Endothelial cell of umbilical vein (primary cell): ENCODE results near the gene GYS2. TPM values are rescaled to one million over a fixed set of nuclear protein-coding genes. Genes with fewer than 3 reads are reported as not detected.

Experiments used
- BruUV-seq: library from RNA; stranded (reverse); fragments of 400-500 nt; replicated peaks from 2 replicates; lab custom pipeline; 2021; lab: Mats Ljungman, UMichigan
- CTCF ChIA-PET: fragments of 300-600, 350-600 bp; sonication (Branson Sonifier 250); formaldehyde crosslinking; loops from one replicate; lab custom pipeline; 2021; ENCODE audit warnings: antibody characterized with exemption, inconsistent platforms; lab: Charles Lee
- POLR2A ChIA-PET: fragments of 300-600, 350-600 bp; sonication (Branson Sonifier 250); formaldehyde crosslinking; loops from one replicate; lab custom pipeline; 2021; ENCODE audit warnings: antibody characterized with exemption, inconsistent platforms; lab: Charles Lee
- DNase-seq: peaks from one replicate; pipeline ENCODE4 v3.0.0-alpha.2; 2011; ENCODE audit warnings: low read depth, low spot score
- FAIRE-seq: peaks from 2 replicates; lab custom pipeline; 2011; peaks lifted over from hg19 to GRCh38; lab: Jason Lieb, UNC
- H2AFZ ChIP-seq: 2 replicates; pipeline ENCODE4 v1.6.0; 2012; ENCODE audit warnings: low read depth, low read length, control low read depth, inconsistent platforms
- H3K27ac ChIP-seq: 2 replicates; pipeline ENCODE4 v1.5.1; 2011; ENCODE audit warnings: low read depth, mild to moderate bottlenecking, control low read depth, low read length, moderate library complexity; ENCODE audit not compliant: insufficient read depth
- H3K27me3 ChIP-seq, 2 experiments: 2 replicates each; pipeline versions ENCODE4 v1.6.0 to v1.6.1; 2011; ENCODE audit warnings: low read length in 2 of 2, mixed read lengths in 1 of 2; ENCODE audit not compliant: control insufficient read depth in 2 of 2, insufficient read depth in 2 of 2
- H3K36me3 ChIP-seq, 2 experiments: 2 replicates in 1 of 2; 3 replicates in 1 of 2; pipeline ENCODE4 v1.5.1; 2011; ENCODE audit warnings: low read length in 2 of 2, mild to moderate bottlenecking in 1 of 2, moderate library complexity in 1 of 2; ENCODE audit not compliant: control insufficient read depth in 2 of 2, insufficient read depth in 2 of 2; ENCODE audit errors: extremely low read depth in 1 of 2
- H3K4me1 ChIP-seq: 3 replicates; pipeline ENCODE4 v1.5.1; 2011; ENCODE audit warnings: mild to moderate bottlenecking, low read length; ENCODE audit not compliant: control insufficient read depth, insufficient read depth; ENCODE audit errors: extremely low read depth
- H3K4me2 ChIP-seq: 2 replicates; pipeline ENCODE4 v1.6.1; 2011; ENCODE audit warnings: low read length, control low read depth, mixed read lengths; ENCODE audit not compliant: insufficient read depth
- H3K4me3 ChIP-seq, 3 experiments: fragments of 200-600 bp in 1 of 3; sonication (generic), shearing (Covaris generic) in 1 of 3; replicated peaks in 1 of 3; 2 replicates each; pipeline ENCODE4 v1.5.1; 2011 to 2016; ENCODE audit warnings: control low read depth in 3 of 3, low read length in 3 of 3, mild to moderate bottlenecking in 2 of 3, inconsistent platforms in 1 of 3, low read depth in 1 of 3, moderate library complexity in 1 of 3; ENCODE audit not compliant: insufficient read depth in 1 of 3
- H3K79me2 ChIP-seq: 2 replicates; pipeline ENCODE4 v1.6.0; 2012; ENCODE audit warnings: low read length, inconsistent platforms; ENCODE audit not compliant: control insufficient read depth, insufficient read depth
- H3K9ac ChIP-seq: replicated peaks from 2 replicates; pipeline ENCODE3; 2011; ENCODE audit warnings: low read length, control low read depth; ENCODE audit not compliant: insufficient read depth; ENCODE audit errors: extremely low read depth
- H3K9me1 ChIP-seq: replicated peaks from 3 replicates; pipeline ENCODE4 v1.6.0; 2011; ENCODE audit warnings: mild to moderate bottlenecking, low read length; ENCODE audit not compliant: control insufficient read depth, insufficient read depth; ENCODE audit errors: extremely low read depth
- H3K9me3 ChIP-seq: replicated peaks from 2 replicates; pipeline ENCODE4 v1.5.1; 2012; ENCODE audit warnings: low read length, inconsistent platforms; ENCODE audit not compliant: control insufficient read depth, insufficient read depth
- H4K20me1 ChIP-seq: replicated peaks from 2 replicates; pipeline ENCODE3; 2011; ENCODE audit warnings: mild to moderate bottlenecking, low read length; ENCODE audit not compliant: control insufficient read depth, insufficient read depth; ENCODE audit errors: extremely low read depth
- CTCF ChIP-seq, 2 donors: IDR thresholded peaks; 1 replicate in 1 of 2; 2 replicates in 1 of 2; pipeline ENCODE4 v1.5.1; 2011; ENCODE audit warnings: low read length in 2 of 2, mild to moderate bottlenecking in 2 of 2, moderate library complexity in 2 of 2, control low read depth in 1 of 2, inconsistent platforms in 1 of 2, low read depth in 1 of 2; ENCODE audit not compliant: insufficient read depth in 1 of 2; ENCODE audit errors: extremely low read depth in 1 of 2
- EZH2 ChIP-seq: IDR thresholded peaks from 2 replicates; pipeline ENCODE4 v1.6.1; 2012; ENCODE audit warnings: borderline replicate concordance, low read depth, mild to moderate bottlenecking, moderate library complexity, low read length, inconsistent platforms; ENCODE audit not compliant: severe bottlenecking
- FOS ChIP-seq: IDR thresholded peaks from 2 replicates; pipeline ENCODE4 v1.6.1; 2011; ENCODE audit warnings: mild to moderate bottlenecking, low read length, moderate library complexity, borderline replicate concordance; ENCODE audit not compliant: insufficient read depth
- GATA2 ChIP-seq: IDR thresholded peaks from 2 replicates; pipeline ENCODE4 v1.7.0; 2011; ENCODE audit warnings: low read depth, mild to moderate bottlenecking, moderate library complexity, mixed read lengths, low read length; ENCODE audit not compliant: insufficient read length, insufficient read depth
- JUN ChIP-seq: IDR thresholded peaks from 2 replicates; pipeline ENCODE4 v1.6.1; 2011; ENCODE audit warnings: borderline replicate concordance, low read depth; ENCODE audit not compliant: insufficient read length, insufficient read depth
- MAX ChIP-seq: IDR thresholded peaks from 2 replicates; pipeline ENCODE4 v1.6.1; 2011; ENCODE audit not compliant: insufficient read depth, insufficient read length
- MYC ChIP-seq: IDR thresholded peaks from one replicate; pipeline ENCODE4 v1.6.1; 2011; ENCODE audit warnings: mild to moderate bottlenecking, low read depth, low read length
- POLR2A ChIP-seq: IDR thresholded peaks from 2 replicates; pipeline ENCODE4 v1.6.1; 2012; ENCODE audit warnings: low read depth, mild to moderate bottlenecking, control low read depth, low read length
- POLR2AphosphoS5 ChIP-seq: IDR thresholded peaks from 2 replicates; pipeline ENCODE4 v1.6.1; 2012; ENCODE audit warnings: low read depth, mild to moderate bottlenecking, control low read depth, low read length, moderate library complexity; ENCODE audit not compliant: insufficient read depth
- dilution Hi-C: fragments of 300-500 bp; cut with MboI; formaldehyde crosslinking; loops from one replicate; pipeline ENCODE4 v1.15.0; 2019; ENCODE audit warnings: low sequenced_read_pairs; ENCODE audit not compliant: extremely low pct_ligation_motif_present
- intact Hi-C: fragments of 100-400 bp; cut with micrococcal nuclease; formaldehyde crosslinking; loops from one replicate; pipeline ENCODE4 v1.10.0; 2022
- polyA plus RNA-seq, 4 experiments: library from polyadenylated mRNA; depleted of rRNA in 3 of 4; stranded (reverse) in 3 of 4; unstranded in 1 of 4; fragments of >200 nt; gene quantifications; 2 replicates each; pipeline versions ENCODE4 v1.2.1 to v1.2.3, GENCODE V29; 2011 to 2012; ENCODE audit warnings: missing spikeins in 1 of 4
- total RNA-seq: library from RNA; stranded (reverse); gene quantifications from 2 replicates; pipeline ENCODE4 v1.2.3, GENCODE V29; 2021

The GYS2 gene
- total and polyA plus RNA-seq, 2 donors (not counting 3 experiments of a cell fraction or from before 2014, with no cell fraction given): 0.04 TPM; not detected in 1

GRCh38 chr12:21648378-21648777 is 43.7 kb upstream of the GYS2 start:
- FAIRE-seq (no peak), DNase-seq (no peak)
- intact Hi-C loops (no loop called here), dilution Hi-C loops (no loop called here)
- Histone ChIP-seq H3K27ac (no peak overlapping the region), H3K9me3 (no peaks in the 10 kb centered on the region), H3K4me2 (no peak overlapping the region), H2AFZ (no peak overlapping the region), H3K4me3 (no peak overlapping the region), H3K4me1 (no peaks in the 10 kb centered on the region), H3K27me3 (no peaks in the 10 kb centered on the region), H3K36me3 (peaks cover 14 to 49% of the 10 kb centered on the region in 2 experiments), H3K79me2 (peaks cover 56% of the 10 kb centered on the region), H3K9me1 (no peaks in the 10 kb centered on the region), H4K20me1 (no peaks in the 10 kb centered on the region), H3K9ac (no peak overlapping the region)
- TF ChIP-seq JUN: no peak
- no peak for TF ChIP-seq CTCF (IDR thresholded peaks at IDR 0.05; ENCODE audit: extremely low read depth in 1 of 2, insufficient read depth in 1 of 2, low read depth in 1 of 2, low read length in 2 of 2)
- TF ChIP-seq POLR2A: no peak
- TF ChIP-seq EZH2: no peak
- no TSS peak for BruUV-seq
- ChIA-PET POLR2A (no interaction called here), CTCF (no interaction called here)

- peaks cover 47% of the 10 kb centered on the region for H3K79me2 ChIP-seq
- H3K36me3 ChIP-seq: peaks cover 20 to 43% of the 10 kb centered on the region in 2 experiments
- H2AFZ ChIP-seq: no peak overlapping the region
- DNase-seq (no peak), FAIRE-seq (no peak)
- ChIA-PET CTCF (interaction anchor here (0.7 to 1.2 kb wide), 3 partner anchors 11 to 35 kb away, joined by 3 read pairs; partner anchors contain the start of gene LDHB), POLR2A (no interaction called here)
- no peaks in the 10 kb centered on the region for H3K4me1 ChIP-seq
- H3K27ac ChIP-seq: no peak overlapping the region
- no peaks in the 10 kb centered on the region for H3K9me3 ChIP-seq
- intact Hi-C loops (no loop called here), dilution Hi-C loops (no loop called here)
- no peaks in the 10 kb centered on the region for H3K27me3 ChIP-seq
- H3K9me1 ChIP-seq: no peaks in the 10 kb centered on the region
- no peaks in the 10 kb centered on the region for H4K20me1 ChIP-seq
- H3K4me2 ChIP-seq: no peak overlapping the region
- H3K9ac ChIP-seq: no peak overlapping the region
- TF ChIP-seq EZH2: no peak
- no peak for TF ChIP-seq FOS
- TF ChIP-seq GATA2: no peak
- TF ChIP-seq MAX: no peak
- no peak for TF ChIP-seq MYC
- TF ChIP-seq JUN: no peak
- no peak for TF ChIP-seq POLR2A
- TF ChIP-seq POLR2AphosphoS5: no peak
- TF ChIP-seq CTCF (IDR thresholded peaks at IDR 0.05; ENCODE audit: extremely low read depth in 1 of 2, insufficient read depth in 1 of 2, low read depth in 1 of 2, low read length in 2 of 2): no peak
- H3K4me3 ChIP-seq: no peak overlapping the region
- no TSS peak for BruUV-seq
Observed at GRCh38 chr12:21647179-21647578, 42.5 kb upstream of the GYS2 start.
